ENCODE measurements around the gene AMH. TPM values are rescaled to one million over a fixed set of nuclear protein-coding genes. Genes with fewer than 3 reads are reported as not detected.

The AMH gene
- total and polyA plus RNA-seq, 2 of the 13 experiments (the other 11 are each of a cell fraction or from before 2014, with no cell fraction given), result 0.03 to 0.18 TPM

- TF ChIP-seq ZFP82 (CRISPR knock-in tag; IDR thresholded peaks at IDR 0.05; ENCODE audit: borderline replicate concordance) (0 out of 2 replicates have a peak, but pooled peaks have one; percentile 16), ZBTB33 (CRISPR knock-in tag; IDR thresholded peaks at IDR 0.05) (no peak), PITX1 (CRISPR knock-in tag; IDR thresholded peaks at IDR 0.05) (no peak), GRHL1 (CRISPR knock-in tag; conservative IDR thresholded peaks at IDR 0.05) (no peak), ZIK1 (CRISPR knock-in tag; IDR thresholded peaks at IDR 0.05; ENCODE audit: borderline replicate concordance, low read depth) (no peak), PREB (CRISPR knock-in tag; IDR thresholded peaks at IDR 0.05) (no peak), CBX5 (CRISPR knock-in tag; IDR thresholded peaks at IDR 0.05; ENCODE audit: borderline replicate concordance) (no peak), ZNF792 (CRISPR knock-in tag; IDR thresholded peaks at IDR 0.05) (peak; percentile 32; the same call in 1 of the 2 replicates), PLSCR1 (CRISPR knock-in tag; IDR thresholded peaks at IDR 0.05; ENCODE audit: borderline replicate concordance) (no peak), ZFY (CRISPR knock-in tag; IDR thresholded peaks at IDR 0.05) (no peak; the same call in 1 of the 2 replicates), SRSF4 (IDR thresholded peaks at IDR 0.05; ENCODE audit: low read depth, low read length, poor library complexity, severe bottlenecking) (no peak), KLF9 (CRISPR knock-in tag; IDR thresholded peaks at IDR 0.05; ENCODE audit: low read depth) (no peak), ARID5B (CRISPR knock-in tag; IDR thresholded peaks at IDR 0.05) (no peak), HDAC1 (CRISPR knock-in tag; IDR thresholded peaks at IDR 0.05) (peak; percentile 19; the same call in 1 of the 2 replicates), U2AF1 (optimal IDR thresholded peaks at IDR 0.05; ENCODE audit: low read depth, low read length) (no peak), NR2F2 (IDR thresholded peaks at IDR 0.05; ENCODE audit: borderline replicate concordance, low read depth) (no peak), TBX2 (CRISPR knock-in tag; IDR thresholded peaks at IDR 0.05; ENCODE audit: borderline replicate concordance) (no peak), SCMH1 (CRISPR knock-in tag; IDR thresholded peaks at IDR 0.05; ENCODE audit: borderline replicate concordance) (no peak), ZNF33B (CRISPR knock-in tag; IDR thresholded peaks at IDR 0.05) (no peak), ATRX (CRISPR knock-in tag; IDR thresholded peaks at IDR 0.05; ENCODE audit: borderline replicate concordance) (no peak), FOSL1 (CRISPR knock-in tag; IDR thresholded peaks at IDR 0.05; ENCODE audit: borderline replicate concordance) (no peak), ZNF589 (CRISPR knock-in tag; conservative IDR thresholded peaks at IDR 0.05) (peak; percentile 42; the same call in 1 of the 2 replicates)
Measured at GRCh38 chr19:2252797-2253105, 3.6 kb downstream of the AMH start (continued).

Measured in HepG2 (cell line).